NCI-H510A (cell line): ENCODE results near the gene MAMLD1.
"Not testable (repeated sequence)": the region's sequence is repeated elsewhere in the genome, so short reads cannot be mapped to it uniquely, and the experiment has no call there.

Experiments
- DNase-seq: peaks from one replicate; lab custom pipeline; 2025; lab: John Stamatoyannopoulos, UW

MAMLD1 gene, protein sequence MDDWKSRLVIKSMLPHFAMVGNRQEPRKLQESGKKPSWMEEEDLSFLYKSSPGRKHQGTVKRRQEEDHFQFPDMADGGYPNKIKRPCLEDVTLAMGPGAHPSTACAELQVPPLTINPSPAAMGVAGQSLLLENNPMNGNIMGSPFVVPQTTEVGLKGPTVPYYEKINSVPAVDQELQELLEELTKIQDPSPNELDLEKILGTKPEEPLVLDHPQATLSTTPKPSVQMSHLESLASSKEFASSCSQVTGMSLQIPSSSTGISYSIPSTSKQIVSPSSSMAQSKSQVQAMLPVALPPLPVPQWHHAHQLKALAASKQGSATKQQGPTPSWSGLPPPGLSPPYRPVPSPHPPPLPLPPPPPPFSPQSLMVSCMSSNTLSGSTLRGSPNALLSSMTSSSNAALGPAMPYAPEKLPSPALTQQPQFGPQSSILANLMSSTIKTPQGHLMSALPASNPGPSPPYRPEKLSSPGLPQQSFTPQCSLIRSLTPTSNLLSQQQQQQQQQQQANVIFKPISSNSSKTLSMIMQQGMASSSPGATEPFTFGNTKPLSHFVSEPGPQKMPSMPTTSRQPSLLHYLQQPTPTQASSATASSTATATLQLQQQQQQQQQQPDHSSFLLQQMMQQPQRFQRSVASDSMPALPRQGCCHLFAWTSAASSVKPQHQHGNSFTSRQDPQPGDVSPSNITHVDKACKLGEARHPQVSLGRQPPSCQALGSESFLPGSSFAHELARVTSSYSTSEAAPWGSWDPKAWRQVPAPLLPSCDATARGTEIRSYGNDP

DNA sequence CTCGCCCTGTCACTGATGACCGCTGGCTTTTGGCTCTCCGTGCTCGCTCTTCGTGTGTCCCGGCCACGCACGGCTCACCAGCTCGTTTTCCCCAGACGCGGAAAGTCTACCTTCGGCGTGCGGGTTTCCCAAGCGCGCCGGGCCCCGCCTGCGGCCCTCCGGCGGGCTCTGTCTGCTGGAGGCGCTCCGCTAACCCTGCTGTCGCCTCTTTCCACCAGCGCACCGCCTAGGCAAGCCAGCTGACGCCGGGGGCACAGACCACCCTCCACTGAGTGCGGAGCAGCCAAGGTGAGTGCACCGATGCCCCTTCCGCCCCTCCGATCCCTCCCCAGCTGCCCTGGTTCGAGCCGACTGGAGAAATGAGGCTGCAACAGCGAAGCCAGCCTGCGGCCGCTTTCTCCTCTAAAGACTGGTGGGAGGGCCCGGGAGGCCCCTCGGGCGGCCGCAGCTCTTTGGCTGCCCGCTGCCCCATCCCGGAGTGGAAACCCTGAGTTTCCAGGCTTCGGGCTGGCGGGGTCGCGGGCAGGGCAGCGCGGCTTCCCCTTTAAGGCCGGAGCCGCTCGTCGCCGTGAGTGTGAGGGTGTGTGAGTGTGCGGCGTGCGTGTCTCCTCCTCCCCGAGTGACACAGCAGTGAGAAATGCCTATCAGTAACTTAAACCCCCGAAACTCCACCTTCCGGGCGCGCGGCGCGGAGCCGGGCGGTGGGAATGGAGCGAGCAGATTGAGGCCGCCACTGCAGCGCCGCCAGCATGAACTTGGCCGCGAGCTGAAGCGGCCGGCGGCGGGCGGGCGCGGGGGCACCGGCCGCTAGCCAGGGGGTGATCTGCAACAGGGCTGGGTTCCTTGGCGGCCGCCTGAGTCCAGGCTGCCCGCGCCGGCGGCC is at the start of gene MAMLD1:
Gene MAMLD1 (plus strand): TSS at position 719 of the 883 bp plus-strand sequence. CDS start 82,200 bp downstream, outside the sequence.
- no peak for DNase-seq

DNA sequence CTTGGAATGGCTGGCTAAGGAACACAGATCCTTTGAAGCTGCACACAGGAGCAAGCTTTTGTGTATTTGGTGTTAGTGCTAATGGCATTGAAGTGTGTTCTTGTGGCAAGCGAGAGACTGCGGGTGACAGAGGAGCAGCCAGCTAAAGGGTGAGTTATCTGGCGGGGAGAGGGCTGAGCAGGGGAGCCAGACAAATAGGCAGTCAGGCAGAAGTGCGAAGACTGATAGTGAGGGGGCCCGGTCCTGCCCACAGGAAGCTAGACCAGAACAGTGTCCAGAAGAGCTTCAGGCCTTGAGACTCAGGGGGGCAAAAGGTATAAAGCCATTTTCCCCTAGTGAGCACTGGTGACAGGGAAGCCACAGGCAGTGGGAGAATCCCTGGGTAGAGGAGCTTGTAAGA is 49.6 kb upstream of the MAMLD1 start:
- no peak for DNase-seq

- no peak for DNase-seq
These were observed 48.9 kb upstream of the MAMLD1 start for GRCh38 chrX:150314186-150314585.

GRCh38 chrX:150316564-150316963 is 46.6 kb upstream of the MAMLD1 start:
- DNase-seq = no peak

DNA sequence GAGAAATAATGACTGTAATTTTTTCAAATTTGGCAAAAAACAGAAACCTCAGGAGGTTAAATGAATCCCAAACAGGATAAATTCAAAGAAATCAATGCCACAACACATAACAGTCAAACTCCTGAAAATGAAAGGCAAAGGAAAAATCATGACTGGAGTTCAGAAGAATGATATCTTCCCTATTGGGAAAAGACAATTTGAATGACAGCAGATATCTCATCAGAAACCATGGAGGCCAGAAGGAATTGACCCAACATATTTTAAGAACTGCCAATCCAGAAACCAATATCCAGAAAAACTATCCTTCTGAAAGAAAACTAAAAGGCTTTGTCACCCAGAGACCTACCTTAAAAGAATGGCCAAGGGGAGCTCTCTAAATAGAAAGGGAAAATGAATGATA is 40.1 kb upstream of the MAMLD1 start:
- no peak for DNase-seq

- DNase-seq = no peak
These were observed 38.9 kb upstream of the MAMLD1 start for GRCh38 chrX:150324035-150324728.

DNA sequence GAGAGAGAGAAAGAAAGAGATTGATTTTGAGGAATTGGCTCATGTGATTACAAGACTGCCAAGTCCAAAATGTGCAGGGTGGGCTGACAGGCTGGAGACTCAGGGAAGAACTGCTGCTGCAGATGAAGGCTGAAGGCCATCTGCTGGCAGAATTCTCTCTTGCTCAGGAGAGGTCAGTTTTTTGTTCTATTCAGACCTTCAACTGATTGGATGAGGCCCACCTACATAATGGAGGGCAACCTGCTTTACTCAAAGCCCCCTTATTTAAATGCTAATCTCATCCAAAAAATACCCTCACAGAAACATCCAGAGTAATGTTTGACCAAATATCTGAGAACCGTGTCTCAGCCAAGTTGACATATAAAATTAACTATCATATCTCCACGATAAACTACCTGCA is 38.2 kb upstream of the MAMLD1 start:
- DNase-seq = no peak

DNA sequence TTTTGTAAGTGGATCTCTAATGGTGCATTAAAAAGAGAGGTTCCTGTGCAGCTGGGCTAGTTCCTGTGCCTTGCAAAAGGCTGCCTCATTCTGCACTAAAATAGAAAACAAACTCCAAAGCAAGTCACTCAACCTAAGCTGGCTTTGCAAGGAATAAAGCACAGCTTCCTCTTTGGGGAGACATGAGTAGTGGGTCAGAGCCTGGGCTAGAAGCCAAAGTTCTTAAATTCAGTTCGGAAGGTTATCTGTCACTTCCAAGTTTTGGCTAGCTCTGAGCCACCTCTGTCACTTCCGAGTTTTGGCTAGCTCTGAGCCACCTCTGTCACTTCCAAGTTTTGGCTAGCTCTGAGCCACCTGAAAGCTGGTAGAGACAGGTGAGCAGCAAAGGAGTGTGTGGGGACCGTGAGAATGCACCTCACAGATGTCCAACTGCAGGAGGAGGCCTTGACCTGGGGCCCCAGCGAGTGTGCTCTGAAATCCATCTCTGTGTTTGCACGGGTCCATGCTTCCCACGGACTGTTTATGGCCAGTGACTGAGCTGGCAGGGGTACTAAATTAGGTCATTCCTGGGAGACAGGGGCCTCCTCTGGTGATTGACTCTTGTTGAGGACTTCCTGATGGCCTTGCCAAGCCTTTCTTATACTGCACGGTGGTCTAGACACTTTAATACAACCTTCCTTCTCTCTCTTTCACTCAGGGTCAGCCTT is 36.4 kb upstream of the MAMLD1 start:
- no peak for DNase-seq

GRCh38 chrX:150329282-150329681 is 33.8 kb upstream of the MAMLD1 start:
- no peak for DNase-seq

DNA sequence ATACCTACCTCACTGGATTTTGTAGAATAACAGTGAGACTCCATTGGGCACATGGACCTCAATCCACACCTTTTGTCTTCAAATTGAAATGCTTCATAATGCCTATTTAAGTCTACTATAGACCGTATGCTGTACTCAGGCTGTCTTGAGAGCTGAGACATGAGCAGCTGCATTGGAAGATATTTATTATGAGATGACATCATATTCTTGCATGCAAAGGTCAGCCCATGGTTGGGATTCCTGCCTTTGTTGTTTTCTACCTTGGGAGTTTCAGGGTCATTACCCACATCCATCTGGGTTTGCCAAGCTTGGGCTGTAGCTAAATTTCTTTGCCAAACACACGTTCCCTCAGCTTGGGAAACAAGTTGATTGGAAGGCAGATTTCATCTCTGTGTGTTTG is 33.2 kb upstream of the MAMLD1 start:
- DNase-seq = no peak

- DNase-seq = no peak
These were observed 31.1 kb upstream of the MAMLD1 start for GRCh38 chrX:150332023-150332422.

DNA sequence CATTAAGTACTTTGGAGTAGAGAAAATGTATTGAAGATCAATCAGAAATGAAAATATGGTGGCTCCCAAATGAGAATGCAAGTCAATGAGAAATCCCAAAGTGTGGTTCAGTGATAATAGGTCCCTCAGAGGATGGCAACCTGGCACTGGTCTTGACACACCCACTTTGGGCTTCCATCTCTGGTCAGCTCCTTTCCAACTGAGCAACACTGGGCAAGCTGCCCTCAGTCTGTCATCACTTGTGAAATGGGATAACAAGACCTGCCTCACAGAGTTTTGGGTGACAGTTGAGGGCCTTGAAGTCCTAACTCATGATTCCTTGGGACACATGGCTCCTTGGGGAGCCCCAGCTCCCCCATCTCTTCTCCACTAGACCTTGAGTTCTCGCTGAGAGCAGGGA is 29.0 kb upstream of the MAMLD1 start:
- no peak for DNase-seq

GRCh38 chrX:150334981-150335380 is 28.1 kb upstream of the MAMLD1 start:
- DNase-seq = no peak

DNA sequence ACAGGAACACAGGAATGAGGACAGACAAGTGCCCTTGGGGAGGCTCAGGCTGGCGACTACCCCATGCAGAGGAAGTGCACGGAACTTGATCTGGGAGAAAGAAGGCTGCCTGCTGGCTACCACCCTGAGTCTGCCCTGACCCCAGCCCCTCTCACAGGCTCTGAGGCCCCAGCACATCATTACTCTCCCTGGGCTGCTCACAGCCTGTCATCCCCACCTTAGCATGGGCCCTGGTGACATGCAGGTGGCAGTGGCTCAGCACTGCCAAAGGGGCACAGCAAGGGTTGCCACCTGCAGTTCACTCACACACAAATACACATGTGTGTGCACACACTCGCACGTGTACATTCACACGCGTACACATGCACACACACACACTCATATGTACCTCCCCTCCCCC is 26.1 kb upstream of the MAMLD1 start:
- DNase-seq = no peak

DNA sequence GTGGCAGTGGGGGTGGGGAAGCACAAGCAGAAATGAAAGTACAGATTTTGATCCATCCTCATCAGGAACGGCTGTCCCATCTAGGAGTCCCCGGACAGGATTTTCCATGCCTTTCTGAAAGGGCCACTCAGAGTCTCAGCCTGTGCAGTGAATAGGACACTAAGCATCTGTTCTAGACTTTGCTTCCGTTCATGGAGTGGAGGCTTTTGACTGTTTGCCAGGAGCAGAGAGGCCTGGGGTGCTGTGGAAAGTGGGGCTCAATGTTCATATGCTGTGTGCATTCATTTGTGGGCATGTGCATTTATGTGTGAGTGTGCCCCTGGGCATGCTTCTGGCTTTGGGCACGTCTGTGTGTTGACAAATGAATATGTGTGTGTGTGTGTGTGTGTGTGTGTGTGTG is 25.6 kb upstream of the MAMLD1 start:
- no peak for DNase-seq

- no peak for DNase-seq
These were observed 24.5 kb upstream of the MAMLD1 start for GRCh38 chrX:150338615-150339014.

GRCh38 chrX:150339736-150340135 is 23.4 kb upstream of the MAMLD1 start:
- DNase-seq = no peak

DNA sequence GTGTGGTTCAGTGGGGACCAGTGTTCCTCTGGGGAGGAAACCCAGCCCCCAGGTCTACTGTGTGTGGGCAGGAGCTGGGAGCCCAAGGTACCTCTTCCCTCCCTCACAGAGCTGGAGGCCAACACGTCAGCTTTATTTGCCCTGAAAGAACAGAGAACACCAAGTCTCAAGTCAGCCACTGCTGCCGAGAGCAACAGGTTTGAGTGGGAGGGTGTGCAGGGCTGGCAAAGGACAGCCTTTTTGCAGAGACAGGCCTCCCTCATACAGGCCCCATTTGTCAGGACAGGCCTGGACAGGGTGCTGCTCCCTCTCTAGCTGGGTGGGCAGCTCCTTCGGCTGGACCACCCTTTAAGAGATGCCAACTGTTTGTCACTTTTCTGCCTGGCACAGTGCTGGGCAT is 22.8 kb upstream of the MAMLD1 start:
- DNase-seq = not testable (repeated sequence)

- no peak for DNase-seq
These were observed 15.6 kb upstream of the MAMLD1 start for GRCh38 chrX:150347471-150347870.

- no peak for DNase-seq
These were observed 14.8 kb upstream of the MAMLD1 start for GRCh38 chrX:150348365-150348764.

DNA sequence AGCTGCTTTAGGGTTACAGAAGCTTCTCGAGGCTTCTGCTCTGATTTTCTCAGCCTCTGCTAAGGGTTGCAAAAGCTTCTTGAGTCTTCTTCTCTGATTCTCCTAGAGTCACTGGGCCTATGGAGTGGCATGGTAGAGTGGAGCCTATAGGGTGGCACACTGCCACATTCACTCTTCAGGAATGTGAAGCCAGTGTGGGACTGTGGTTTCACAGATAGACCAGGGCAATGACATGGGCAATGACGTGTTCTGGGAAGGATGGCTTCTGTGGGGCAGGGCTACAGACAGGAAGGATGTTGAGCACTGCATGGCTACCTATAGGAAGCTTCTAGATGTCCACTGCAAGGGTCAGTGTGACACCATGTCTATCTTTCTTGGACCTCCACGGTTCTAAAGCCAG is 11.0 kb upstream of the MAMLD1 start:
- DNase-seq = no peak
